Caco-2 (cell line): ENCODE measurements around the gene MT3. TPM values are rescaled to one million over a fixed set of nuclear protein-coding genes. Genes with fewer than 3 reads are reported as not detected.
A peak's percentile ranks its signal among the peaks of the same experiment; 100 is the strongest.

ENCODE experiments used
- BruUV-seq: library from RNA; stranded (reverse); fragments of 400-500 nt; replicated peaks from 2 replicates; lab custom pipeline; 2021; lab: Mats Ljungman, UMichigan
- CTCF ChIA-PET: fragments of 300-600 bp; sonication (Branson Sonifier 250); formaldehyde crosslinking; loops from one replicate; lab custom pipeline; 2022; ENCODE audit warnings: antibody characterized with exemption; lab: Charles Lee
- POLR2A ChIA-PET: fragments of 300-600 bp; sonication (Branson Sonifier 250); formaldehyde crosslinking; loops from one replicate; lab custom pipeline; 2022; ENCODE audit warnings: antibody characterized with exemption; lab: Charles Lee
- DNase-seq, 2 experiments: peaks; one replicate each; pipeline versions ENCODE4 v3.0.0 to v3.0.0-alpha.2; 2020 to 2022
- H3K27me3 ChIP-seq: replicated peaks from 2 replicates; pipeline ENCODE4 v1.6.0; 2011; ENCODE audit warnings: low read length; ENCODE audit not compliant: control insufficient read depth, insufficient read depth
- H3K36me3 ChIP-seq: 2 replicates; pipeline ENCODE4 v1.5.1; 2011; ENCODE audit warnings: low read length; ENCODE audit not compliant: control insufficient read depth, insufficient read depth
- H3K4me1 ChIP-seq: fragments of 250-450 bp; sonication (Bioruptor Pico); 2 replicates; pipeline ENCODE4 v1.5.1; 2020; ENCODE audit warnings: mild to moderate bottlenecking
- H3K4me3 ChIP-seq: 2 replicates; pipeline ENCODE4 v1.5.1; 2011; ENCODE audit warnings: low read depth, mild to moderate bottlenecking, control low read depth, low read length
- H3K9me3 ChIP-seq: fragments of 250-450 bp; sonication (Bioruptor Pico); 2 replicates; pipeline ENCODE4 v1.5.1; 2020; ENCODE audit warnings: mild to moderate bottlenecking, moderate library complexity
- H3K27ac Mint-ChIP-seq: one replicate; pipeline ENCODE4 v1.8.0; 2022; ENCODE audit warnings: mixed read lengths; ENCODE audit not compliant: unreplicated experiment
- H3K27me3 Mint-ChIP-seq: one replicate; pipeline ENCODE4 v1.8.0; 2022; ENCODE audit warnings: mixed read lengths; ENCODE audit not compliant: insufficient read depth, unreplicated experiment
- H3K36me3 Mint-ChIP-seq: one replicate; pipeline ENCODE4 v1.8.0; 2022; ENCODE audit warnings: mild to moderate bottlenecking, mixed read lengths; ENCODE audit not compliant: insufficient read depth, unreplicated experiment
- H3K4me1 Mint-ChIP-seq: one replicate; pipeline ENCODE4 v1.8.0; 2022; ENCODE audit warnings: low read depth, mixed read lengths; ENCODE audit not compliant: unreplicated experiment
- H3K4me3 Mint-ChIP-seq: one replicate; pipeline ENCODE4 v1.8.0; 2022; ENCODE audit warnings: mild to moderate bottlenecking, moderate library complexity, mixed read lengths; ENCODE audit not compliant: unreplicated experiment
- H3K9me3 Mint-ChIP-seq: one replicate; pipeline ENCODE4 v1.8.0; 2022; ENCODE audit warnings: mixed read lengths; ENCODE audit not compliant: unreplicated experiment
- CTCF ChIP-seq, 2 experiments: fragments of 200-600 bp in 1 of 2; IDR thresholded peaks; 1 replicate in 1 of 2; 2 replicates in 1 of 2; pipeline versions ENCODE4 v1.5.1 to v1.8.0; 2011 to 2022; ENCODE audit warnings: antibody characterized with exemption in 1 of 2, control low read depth in 1 of 2, inconsistent platforms in 1 of 2, low read depth in 1 of 2, low read length in 1 of 2, mild to moderate bottlenecking in 1 of 2, moderate library complexity in 1 of 2; ENCODE audit not compliant: insufficient read depth in 1 of 2, severe bottlenecking in 1 of 2, unreplicated experiment in 1 of 2
- intact Hi-C: fragments of 100-400 bp; cut with micrococcal nuclease; formaldehyde crosslinking; loops from one replicate; pipeline ENCODE4 v1.10.0; 2022; ENCODE audit not compliant: unreplicated experiment
- total RNA-seq: library from RNA; stranded (reverse); gene quantifications from 2 replicates; pipeline ENCODE4 v1.2.3, GENCODE V29; 2022

Gene MT3
- total RNA-seq, 1 experiment from 2014 or later, result not detected

- Histone ChIP-seq H3K4me3 (no peak overlapping the region), H3K36me3 (no peaks in the 10 kb centered on the region), H3K9me3 (no peaks in the 10 kb centered on the region), H3K27me3 (no peaks in the 10 kb centered on the region; the same call in 1 of the 2 replicates), H3K4me1 (peaks cover 11% of the 10 kb centered on the region; the same call in 1 of the 2 replicates)
- Mint-ChIP-seq H3K4me3 (peak overlapping the region; percentile 74), H3K4me1 (peaks cover 25% of the 10 kb centered on the region), H3K9me3 (no peaks in the 10 kb centered on the region), H3K27ac (no peak overlapping the region), H3K36me3 (no peaks in the 10 kb centered on the region), H3K27me3 (peaks cover 3% of the 10 kb centered on the region)
- intact Hi-C loops, result no loop called here
- ChIA-PET CTCF (no interaction called here), POLR2A (no interaction called here)
- no peak for DNase-seq
- no TSS peak for BruUV-seq
- TF ChIP-seq CTCF (IDR thresholded peaks at IDR 0.05; ENCODE audit: insufficient read depth in 1 of 2, low read depth in 1 of 2, low read length in 1 of 2, severe bottlenecking in 1 of 2, unreplicated experiment in 1 of 2), result no peak
Observed at GRCh38 chr16:56610017-56610608, 20.8 kb downstream of the MT3 start.

GRCh38 chr16:56610609-56611111, 21.3 kb downstream of the MT3 start:
- CTCF ChIA-PET, result no interaction called here
- H3K27ac Mint-ChIP-seq, result no peak overlapping the region
- peaks cover 3% of the 10 kb centered on the region for H3K27me3 Mint-ChIP-seq
- no TSS peak for BruUV-seq
- no peaks in the 10 kb centered on the region for H3K36me3 ChIP-seq
- TF ChIP-seq CTCF (IDR thresholded peaks at IDR 0.05; ENCODE audit: insufficient read depth in 1 of 2, low read depth in 1 of 2, low read length in 1 of 2, severe bottlenecking in 1 of 2, unreplicated experiment in 1 of 2), result no peak
- intact Hi-C loops, result no loop called here
- no peaks in the 10 kb centered on the region for H3K36me3 Mint-ChIP-seq
- POLR2A ChIA-PET, result no interaction called here
- peaks cover 11% of the 10 kb centered on the region; the same call in 1 of the 2 replicates for H3K4me1 ChIP-seq
- no peaks in the 10 kb centered on the region for H3K9me3 Mint-ChIP-seq
- H3K27me3 ChIP-seq, result no peaks in the 10 kb centered on the region; the same call in 1 of the 2 replicates
- no peak overlapping the region for H3K4me3 ChIP-seq
- peak overlapping the region; percentile 10 for H3K4me3 Mint-ChIP-seq
- no peaks in the 10 kb centered on the region for H3K9me3 ChIP-seq
- H3K4me1 Mint-ChIP-seq, result peaks cover 25% of the 10 kb centered on the region
- DNase-seq, result no peak

GRCh38 chr16:56611281-56611833, 22.0 kb downstream of the MT3 start:
- H3K4me1 ChIP-seq, result peaks cover 11% of the 10 kb centered on the region; the same call in 1 of the 2 replicates
- ChIA-PET CTCF (interaction anchor here (0.7 kb wide), 1 partner anchor 11 kb away, joined by 4 read pairs; no protein-coding TSS in a partner anchor), POLR2A (no interaction called here)
- no peak for DNase-seq
- H3K36me3 ChIP-seq, result no peaks in the 10 kb centered on the region
- H3K27me3 ChIP-seq, result no peaks in the 10 kb centered on the region; the same call in 1 of the 2 replicates
- H3K4me3 Mint-ChIP-seq, result no peak overlapping the region
- peaks cover 3% of the 10 kb centered on the region for H3K27me3 Mint-ChIP-seq
- intact Hi-C loops, result no loop called here
- H3K9me3 ChIP-seq, result no peaks in the 10 kb centered on the region
- peaks cover 25% of the 10 kb centered on the region for H3K4me1 Mint-ChIP-seq
- H3K36me3 Mint-ChIP-seq, result no peaks in the 10 kb centered on the region
- no peak overlapping the region for H3K27ac Mint-ChIP-seq
- no peak overlapping the region for H3K4me3 ChIP-seq
- BruUV-seq, result no TSS peak
- no peaks in the 10 kb centered on the region for H3K9me3 Mint-ChIP-seq
- TF ChIP-seq CTCF (IDR thresholded peaks at IDR 0.05; ENCODE audit: insufficient read depth in 1 of 2, low read depth in 1 of 2, low read length in 1 of 2, severe bottlenecking in 1 of 2, unreplicated experiment in 1 of 2), result no peak
